Upper lobe of left lung (tissue), 6 donors: ENCODE data around the gene CACNB4. TPM values are rescaled to one million over a fixed set of nuclear protein-coding genes. Genes with fewer than 3 reads are reported as not detected.

Experiments used
- ATAC-seq, 2 donors: fragments of 200-7000 bp; cut with Tn5 transposase; one replicate each; pipeline ENCODE4 v1.9.1; 2022; ENCODE audit warnings: mild to moderate bottlenecking in 2 of 2, moderate library complexity in 2 of 2; ENCODE audit not compliant: low FRiP score in 2 of 2
- DNase-seq, 2 donors: peaks; one replicate each; pipeline ENCODE4 v3.0.0-alpha.2; 2019 to 2020
- H3K27ac ChIP-seq, 4 donors: fragments of 200-600 bp; sonication (generic); one replicate each; pipeline ENCODE4 v1.5.1; 2016 to 2019
- H3K27me3 ChIP-seq, 4 donors: fragments of 200-600 bp; sonication (generic); one replicate each; pipeline ENCODE4 v1.5.1; 2017 to 2019
- H3K36me3 ChIP-seq, 4 donors: fragments of 200-600 bp; sonication (generic); one replicate each; pipeline ENCODE4 v1.5.1; 2016 to 2019
- H3K4me1 ChIP-seq, 4 donors: fragments of 200-600 bp; sonication (generic); one replicate each; pipeline ENCODE4 v1.5.1; 2018 to 2019
- H3K4me3 ChIP-seq, 4 donors: fragments of 200-600 bp; sonication (generic); one replicate each; pipeline ENCODE4 v1.5.1; 2017 to 2019; ENCODE audit warnings: mild to moderate bottlenecking in 2 of 4, moderate library complexity in 1 of 4
- H3K9me3 ChIP-seq, 4 donors: fragments of 200-600 bp; sonication (generic); one replicate each; pipeline ENCODE4 v1.5.1; 2018 to 2019
- EP300 ChIP-seq, 4 donors: sonication (generic); formaldehyde crosslinking; IDR thresholded peaks; one replicate each; pipeline ENCODE4 v1.5.1; 2017; ENCODE audit warnings: antibody characterized with exemption in 4 of 4, control low read depth in 2 of 4
- POLR2A ChIP-seq, 4 donors: fragments of 450-650 bp; IDR thresholded peaks; one replicate each; pipeline ENCODE4 v1.5.1; 2016 to 2017; ENCODE audit warnings: antibody characterized with exemption in 4 of 4, mild to moderate bottlenecking in 2 of 4
- POLR2AphosphoS5 ChIP-seq, 2 donors: sonication (generic); formaldehyde crosslinking; IDR thresholded peaks; one replicate each; pipeline ENCODE4 v1.5.1; 2017; ENCODE audit warnings: antibody characterized with exemption in 2 of 2
- WGBS, 2 donors: methylation state at CpG; one replicate each; pipeline ENCODE4 v1.1.5; 2017 to 2018; 5-methylcytosine and 5-hydroxymethylcytosine counted together
- total RNA-seq, 6 donors: library from RNA; depleted of rRNA in 4 of 6; stranded (reverse); fragments of >200 nt in 4 of 6; gene quantifications; one replicate each; pipeline versions ENCODE4 v1.1.0 to v1.2.1, GENCODE V29; 2016 to 2021
- TF ChIP-seq, protein P1 (sequence below), 6 experiments: fragments of 450-650 bp in 4 of 6; fragments of 200-600 bp in 2 of 6; sonication (generic) in 2 of 6; IDR thresholded peaks; one replicate each; pipeline ENCODE4 v1.5.1; 2016 to 2019; ENCODE audit warnings: antibody characterized with exemption in 6 of 6
- donor health status: DM: no; HTN: no; CAD: no; lungs with moderate emphysema.
- donor health status: DM: no; HTN: yes; CAD: no; lungs with severe emphysema.

Gene CACNB4
- total RNA-seq, 6 donors from 2014 or later: 7.7 to 21.0 (median 12.8) TPM

GRCh38 chr2:151842830-151843690 lies 255.8 kb downstream of the CACNB4 start:
- no peaks in the 10 kb centered on the region for H3K9me3 ChIP-seq
- no peak overlapping the region for H3K4me3 ChIP-seq
- no peak for DNase-seq
- no peaks in the 10 kb centered on the region for H3K36me3 ChIP-seq
- no peak overlapping the region for H3K27ac ChIP-seq
- WGBS, 2 donors: 75 to 80% methylated on average over 8 of the region's 8 CpGs
- TF ChIP-seq POLR2A (IDR thresholded peaks at IDR 0.05): no peak
- TF ChIP-seq EP300 (IDR thresholded peaks at IDR 0.05): no peak
- TF ChIP-seq, protein P1, sequence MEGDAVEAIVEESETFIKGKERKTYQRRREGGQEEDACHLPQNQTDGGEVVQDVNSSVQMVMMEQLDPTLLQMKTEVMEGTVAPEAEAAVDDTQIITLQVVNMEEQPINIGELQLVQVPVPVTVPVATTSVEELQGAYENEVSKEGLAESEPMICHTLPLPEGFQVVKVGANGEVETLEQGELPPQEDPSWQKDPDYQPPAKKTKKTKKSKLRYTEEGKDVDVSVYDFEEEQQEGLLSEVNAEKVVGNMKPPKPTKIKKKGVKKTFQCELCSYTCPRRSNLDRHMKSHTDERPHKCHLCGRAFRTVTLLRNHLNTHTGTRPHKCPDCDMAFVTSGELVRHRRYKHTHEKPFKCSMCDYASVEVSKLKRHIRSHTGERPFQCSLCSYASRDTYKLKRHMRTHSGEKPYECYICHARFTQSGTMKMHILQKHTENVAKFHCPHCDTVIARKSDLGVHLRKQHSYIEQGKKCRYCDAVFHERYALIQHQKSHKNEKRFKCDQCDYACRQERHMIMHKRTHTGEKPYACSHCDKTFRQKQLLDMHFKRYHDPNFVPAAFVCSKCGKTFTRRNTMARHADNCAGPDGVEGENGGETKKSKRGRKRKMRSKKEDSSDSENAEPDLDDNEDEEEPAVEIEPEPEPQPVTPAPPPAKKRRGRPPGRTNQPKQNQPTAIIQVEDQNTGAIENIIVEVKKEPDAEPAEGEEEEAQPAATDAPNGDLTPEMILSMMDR (IDR thresholded peaks at IDR 0.05): no peak
- no peak for TF ChIP-seq POLR2AphosphoS5 (IDR thresholded peaks at IDR 0.05)
- no peaks in the 10 kb centered on the region for H3K27me3 ChIP-seq
- no peak for ATAC-seq
- H3K4me1 ChIP-seq: peaks cover 0 to 11% (median 2%) of the 10 kb centered on the region in 4 donors

DNA sequence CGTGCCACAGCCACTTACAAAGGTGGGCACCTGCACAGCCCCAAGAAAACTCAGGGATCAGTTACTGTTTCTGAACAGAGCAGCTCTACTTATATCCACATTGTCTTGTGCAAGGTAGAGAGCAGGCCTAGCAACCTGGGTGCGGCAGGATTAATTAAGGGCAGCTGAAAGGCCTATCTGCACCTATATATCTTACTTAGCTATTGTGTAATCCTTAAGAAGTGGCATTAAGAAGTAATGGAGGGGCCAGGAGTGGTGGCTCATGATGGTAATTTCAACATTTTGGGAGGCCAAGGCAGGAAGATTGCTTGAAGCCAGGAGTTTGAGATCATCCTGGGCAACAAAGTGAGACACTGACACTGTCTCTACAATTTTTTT lies 257.8 kb downstream of the CACNB4 start:
- no peaks in the 10 kb centered on the region for H3K36me3 ChIP-seq
- WGBS, 2 donors: 53 to 100% methylated on average over 2 of the region's 2 CpGs
- no peak overlapping the region for H3K27ac ChIP-seq
- DNase-seq (peak in 1 of 2 donors; percentile 33), ATAC-seq (peak in 1 of 2 donors; percentile 63)
- peaks cover 0 to 11% (median 2%) of the 10 kb centered on the region in 4 donors for H3K4me1 ChIP-seq
- H3K4me3 ChIP-seq: no peak overlapping the region
- TF ChIP-seq POLR2A (IDR thresholded peaks at IDR 0.05) (no peak), POLR2AphosphoS5 (IDR thresholded peaks at IDR 0.05) (no peak), EP300 (IDR thresholded peaks at IDR 0.05) (no peak)
- TF ChIP-seq, protein P1 (IDR thresholded peaks at IDR 0.05): no peak
- H3K27me3 ChIP-seq: no peaks in the 10 kb centered on the region
- no peaks in the 10 kb centered on the region for H3K9me3 ChIP-seq

GRCh38 chr2:151840216-151841046 lies 258.4 kb downstream of the CACNB4 start:
- WGBS, 2 donors: 64 to 73% methylated on average over 5 of the region's 5 CpGs
- Histone ChIP-seq H3K36me3 (no peaks in the 10 kb centered on the region), H3K4me3 (no peak overlapping the region), H3K27me3 (no peaks in the 10 kb centered on the region), H3K4me1 (peaks cover 0 to 11% (median 2%) of the 10 kb centered on the region in 4 donors), H3K9me3 (no peaks in the 10 kb centered on the region), H3K27ac (no peak overlapping the region)
- TF ChIP-seq POLR2A (IDR thresholded peaks at IDR 0.05) (no peak), EP300 (IDR thresholded peaks at IDR 0.05) (no peak), POLR2AphosphoS5 (IDR thresholded peaks at IDR 0.05) (no peak)
- TF ChIP-seq, protein P1 (IDR thresholded peaks at IDR 0.05): no peak
- DNase-seq: no peak
- ATAC-seq: peak in 1 of 2 donors; percentile 50

DNA sequence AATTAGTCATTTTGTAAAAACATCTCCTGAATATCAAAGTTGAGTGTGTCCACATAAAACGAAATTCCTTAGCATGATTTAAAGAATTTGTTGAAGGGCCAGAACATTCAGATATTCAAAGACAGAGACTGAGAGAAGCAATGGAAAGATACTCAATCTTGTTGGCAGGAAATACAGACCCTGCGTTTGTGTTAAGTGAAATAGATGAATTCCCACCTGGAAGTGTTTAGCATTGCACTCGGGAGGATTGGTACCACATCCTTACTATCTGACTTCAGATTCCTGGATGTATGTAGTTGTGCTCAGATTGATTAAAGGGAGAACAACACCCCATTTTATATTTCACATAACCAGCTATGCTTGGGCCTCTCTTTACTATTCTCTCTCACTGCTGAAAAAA lies 260.9 kb downstream of the CACNB4 start:
- Histone ChIP-seq H3K4me1 (peaks cover 0 to 4% (median 0%) of the 10 kb centered on the region in 4 donors), H3K9me3 (no peaks in the 10 kb centered on the region), H3K27ac (no peak overlapping the region), H3K4me3 (no peak overlapping the region), H3K36me3 (no peaks in the 10 kb centered on the region), H3K27me3 (no peaks in the 10 kb centered on the region)
- 74 to 83% methylated on average over 3 of the region's 3 CpGs for WGBS, 2 donors
- no peak for DNase-seq
- no peak for ATAC-seq
- TF ChIP-seq, protein P1 (IDR thresholded peaks at IDR 0.05): no peak
- no peak for TF ChIP-seq POLR2A (IDR thresholded peaks at IDR 0.05)
- TF ChIP-seq EP300 (IDR thresholded peaks at IDR 0.05): no peak
- no peak for TF ChIP-seq POLR2AphosphoS5 (IDR thresholded peaks at IDR 0.05)
